ENCODE results near the gene UBE2R2.

DNA sequence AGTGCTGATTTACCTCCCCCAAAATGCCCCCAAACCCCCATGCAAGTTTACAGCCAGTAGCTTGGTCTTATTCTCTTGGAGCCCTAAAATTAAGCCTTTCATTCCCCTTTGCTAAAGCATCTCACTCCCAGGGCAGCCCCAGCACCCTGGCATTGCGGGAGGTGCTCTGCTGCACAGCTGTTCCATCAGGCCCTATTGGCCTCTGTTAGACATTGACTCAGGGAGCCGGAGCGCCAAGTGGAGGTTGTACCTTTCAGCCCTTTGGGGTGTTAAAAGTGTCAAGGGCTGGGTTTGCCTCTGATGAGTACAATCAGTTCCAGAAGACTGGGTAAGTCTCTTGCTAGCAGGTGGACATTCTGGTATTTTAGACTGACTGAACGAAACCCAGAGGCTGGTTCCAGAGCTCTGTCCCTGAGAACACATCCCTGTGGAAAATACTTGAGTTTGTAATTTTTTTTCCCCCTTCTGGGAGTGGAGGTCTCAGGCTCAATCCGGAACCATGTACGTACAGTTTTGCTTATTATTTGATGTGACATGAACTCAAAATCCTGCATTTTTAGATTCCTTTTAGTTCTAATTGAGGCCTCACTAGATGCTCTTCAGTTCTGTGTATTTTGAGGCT, 102.4 kb downstream of the UBE2R2 start:
- TF ChIP-seq POLR2A (IDR thresholded peaks at IDR 0.05; ENCODE audit: low read length) (no peak), GATA1 (IDR thresholded peaks at IDR 0.05; ENCODE audit: low read depth, low read length) (no peak)

Data from erythroblast (primary cell).